Islet precursor cell (in vitro differentiated cells): Measurements from ENCODE around the gene RNF113B.

Source experiments
- DNase-seq: peaks from one replicate; pipeline ENCODE4 v3.0.0-alpha.2; 2018

Gene RNF113B

DNA sequence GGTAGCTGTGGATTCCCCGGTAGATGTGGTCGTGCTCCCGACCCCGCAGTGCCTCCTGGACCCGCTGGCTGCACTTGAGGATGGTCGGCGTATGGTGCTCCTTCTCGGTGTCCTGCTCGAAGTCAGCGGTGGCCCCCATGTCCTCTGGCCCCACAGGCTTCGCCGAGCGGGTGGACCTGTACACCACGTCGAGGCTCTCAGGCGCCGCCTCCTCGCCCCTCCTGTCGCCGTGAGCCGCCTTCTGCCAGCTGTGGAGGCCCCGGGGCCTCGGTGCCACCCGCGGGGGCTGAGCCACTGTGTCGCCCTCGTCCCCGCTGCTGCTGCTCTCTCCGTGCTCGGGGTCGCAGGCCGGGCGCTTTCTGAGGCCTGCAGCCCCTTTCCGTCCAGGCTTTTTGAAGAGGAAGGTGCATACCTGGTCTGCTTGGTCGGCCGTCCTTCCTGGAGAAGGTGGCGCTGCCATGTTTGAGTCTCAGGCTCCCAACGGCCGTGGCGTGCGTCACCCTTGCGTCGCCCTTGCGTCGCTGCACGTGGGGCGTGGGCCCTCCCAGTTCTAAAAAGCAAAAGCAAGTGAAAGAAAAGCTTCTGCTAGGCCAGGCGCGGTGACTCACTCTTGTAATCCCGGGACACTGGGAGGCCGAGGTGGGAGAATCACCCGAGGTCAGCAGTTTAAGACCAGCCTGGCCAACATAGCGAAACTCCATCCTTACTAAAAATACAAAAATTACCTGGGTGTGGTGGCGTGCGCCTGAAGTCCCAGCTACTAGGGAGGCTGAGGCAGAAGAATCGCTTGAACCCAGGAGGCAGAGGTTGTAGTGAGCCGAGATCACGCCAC is at the start of gene RNF113B:
RNF113B (minus strand) TSS at position 493 of the 832 bp plus-strand sequence; CDS start at position 460, 33 bp downstream.
- peak; percentile 61 for DNase-seq

DNA sequence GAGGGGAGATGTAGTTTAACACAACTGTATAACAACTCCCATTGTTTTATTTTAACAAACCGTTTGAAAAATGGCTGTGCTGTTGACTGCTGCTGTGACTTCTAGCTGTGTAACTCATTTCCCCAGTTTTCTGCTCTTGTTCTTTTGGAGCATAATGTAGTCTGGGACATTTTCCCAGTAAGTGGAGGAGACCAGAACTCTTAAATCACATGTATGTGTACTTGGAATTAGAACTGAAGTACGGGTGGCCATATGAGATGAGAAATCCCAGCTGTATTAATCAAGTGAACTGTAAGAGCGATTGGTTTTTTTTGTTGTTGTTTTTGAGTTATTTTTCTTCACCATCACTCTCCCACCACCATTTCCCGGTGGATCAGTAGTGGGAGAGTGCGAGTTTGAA is 49.4 kb upstream of the RNF113B start:
- DNase-seq: no peak

DNA sequence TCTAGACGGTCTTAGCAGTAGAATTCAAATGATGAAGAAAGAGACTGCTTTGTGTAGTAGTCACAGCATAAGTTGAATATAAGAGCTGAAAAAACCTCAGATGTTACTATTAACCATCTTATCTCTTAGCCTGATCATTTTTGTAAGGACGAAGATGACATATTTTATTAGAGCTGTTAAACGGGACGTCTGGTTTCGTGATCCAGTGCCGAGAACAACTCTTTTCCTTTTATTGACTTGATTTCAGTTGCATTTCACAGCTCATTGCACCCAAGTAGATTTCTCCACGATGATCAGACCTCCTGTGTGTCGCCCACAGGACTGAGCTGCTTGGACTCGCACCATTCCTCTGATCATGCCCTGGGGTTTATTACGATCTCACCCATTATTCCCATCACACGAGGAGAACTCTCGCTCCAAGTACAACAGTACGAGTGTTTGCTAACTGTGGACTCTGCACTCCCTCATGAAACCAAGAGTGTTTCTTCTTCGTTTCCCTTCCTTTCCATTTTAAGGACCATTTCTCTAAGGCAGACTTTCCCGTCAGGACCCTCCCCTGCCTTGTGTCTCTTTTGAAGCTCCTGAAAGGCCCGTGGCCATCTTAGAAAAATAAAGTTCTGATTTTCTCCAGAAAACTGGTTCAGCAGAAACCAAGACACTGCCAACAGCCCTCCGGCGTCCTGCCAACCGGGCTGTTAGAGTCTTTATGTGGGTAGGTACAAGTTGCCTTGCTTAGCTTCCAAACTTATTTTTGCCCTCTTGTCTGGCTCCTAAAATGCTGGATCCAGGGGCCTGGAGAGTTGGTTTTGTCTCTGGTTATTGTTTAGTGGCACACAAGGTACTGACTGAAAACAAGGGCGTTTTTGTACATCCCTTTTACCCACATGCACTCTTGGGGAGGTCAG is 48.2 kb upstream of the RNF113B start:
- no peak for DNase-seq

DNA sequence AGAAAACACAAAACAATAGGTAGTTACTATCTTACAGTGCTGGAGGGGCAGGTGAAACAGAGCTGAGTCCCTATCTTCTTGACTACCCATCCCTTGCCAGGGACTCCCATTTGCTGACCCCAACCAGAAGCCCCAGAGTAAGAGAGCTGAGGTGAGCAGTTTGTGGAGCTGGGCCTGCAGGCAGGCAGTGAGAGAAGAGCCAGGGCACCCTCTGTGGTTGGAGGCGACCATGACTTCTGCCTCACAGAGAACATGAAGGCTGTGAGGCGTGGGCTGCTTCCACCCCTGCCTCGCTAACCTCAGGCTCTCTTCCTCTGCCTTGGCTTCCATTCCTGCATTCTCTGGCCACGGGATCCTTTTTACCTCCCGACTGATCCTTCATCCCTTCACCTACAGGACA is 47.5 kb upstream of the RNF113B start:
- DNase-seq: no peak

DNA sequence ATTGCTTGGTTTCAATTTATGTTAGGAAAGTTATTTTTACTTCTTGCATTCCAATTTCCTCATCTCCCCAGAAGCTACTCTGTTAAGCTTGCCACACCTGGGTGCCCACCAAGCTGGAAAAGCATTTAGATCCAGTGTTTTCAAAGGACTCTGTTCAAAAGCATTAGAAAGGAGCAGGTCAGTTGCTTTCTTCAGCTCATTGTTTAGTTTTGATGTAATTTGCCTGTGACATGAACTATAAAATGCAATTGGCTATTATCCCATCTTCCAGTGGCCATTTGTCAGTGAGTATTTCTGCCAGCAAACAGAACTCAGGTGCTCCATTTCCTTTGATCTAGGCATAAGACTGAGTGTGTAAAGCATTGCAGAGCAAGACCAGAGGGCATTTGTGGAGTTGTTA is 46.7 kb upstream of the RNF113B start:
- no peak for DNase-seq

DNA sequence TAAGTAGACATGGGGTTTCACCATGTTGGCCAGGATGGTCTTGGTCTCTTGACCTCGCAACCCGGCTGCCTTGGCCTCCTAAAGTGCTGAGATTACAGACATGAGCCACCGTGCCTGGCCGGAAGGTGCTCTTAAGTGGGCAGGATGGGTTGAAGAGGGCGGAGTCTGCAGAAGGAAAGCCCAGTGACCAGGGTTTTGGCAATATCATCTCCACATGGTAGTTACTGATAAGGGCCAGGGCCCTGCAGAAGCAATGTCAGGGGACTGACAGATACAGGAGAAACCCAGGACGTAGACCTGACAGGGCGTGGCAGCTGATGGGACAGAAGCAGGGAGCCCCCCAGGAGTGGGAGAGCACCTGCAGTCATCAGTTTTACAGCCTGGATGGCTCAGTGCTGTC is 45.7 kb upstream of the RNF113B start:
- DNase-seq: no peak

DNA sequence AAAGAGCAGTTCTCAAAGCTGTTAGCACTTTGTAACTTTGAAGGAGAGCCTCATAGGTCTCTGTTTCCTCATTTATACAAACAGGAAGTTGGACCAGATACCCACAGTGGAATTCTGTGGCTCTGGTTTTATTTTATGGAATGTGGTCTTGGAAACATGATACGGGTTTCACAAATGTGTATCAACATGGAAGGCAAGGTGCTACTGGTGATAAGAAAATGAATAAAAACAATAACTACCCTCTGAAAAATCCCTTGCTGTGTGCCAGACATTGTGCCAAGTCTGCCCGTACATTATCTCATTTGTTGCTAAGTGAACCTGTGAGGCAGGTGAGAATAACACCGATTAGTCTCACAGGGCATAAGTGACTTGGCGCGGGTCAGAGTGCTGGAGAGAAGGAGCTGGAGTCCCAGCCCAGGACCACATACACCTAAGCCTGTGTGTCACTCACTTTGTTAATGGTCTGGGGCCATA is 45.0 kb upstream of the RNF113B start:
- DNase-seq: no peak

DNA sequence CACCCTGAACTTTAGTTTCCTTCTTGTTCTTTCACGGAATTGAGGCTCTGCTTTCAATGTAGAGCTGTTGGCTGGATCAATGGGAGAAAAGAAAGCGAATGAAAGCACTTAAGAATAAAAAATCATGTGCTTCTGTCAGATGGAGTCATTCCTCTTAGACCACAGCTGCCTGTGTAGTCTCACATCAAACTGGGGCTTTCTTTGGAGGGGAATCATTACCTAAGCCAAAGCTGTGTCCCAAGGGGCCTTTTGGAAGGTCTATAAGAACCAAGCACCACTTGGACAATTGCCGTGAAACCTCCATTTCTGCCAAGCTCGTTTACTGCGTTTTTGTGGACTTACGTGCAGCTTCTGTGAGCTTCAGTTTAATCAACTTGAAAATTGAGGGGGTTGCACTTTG is 44.2 kb upstream of the RNF113B start:
- no peak for DNase-seq

DNA sequence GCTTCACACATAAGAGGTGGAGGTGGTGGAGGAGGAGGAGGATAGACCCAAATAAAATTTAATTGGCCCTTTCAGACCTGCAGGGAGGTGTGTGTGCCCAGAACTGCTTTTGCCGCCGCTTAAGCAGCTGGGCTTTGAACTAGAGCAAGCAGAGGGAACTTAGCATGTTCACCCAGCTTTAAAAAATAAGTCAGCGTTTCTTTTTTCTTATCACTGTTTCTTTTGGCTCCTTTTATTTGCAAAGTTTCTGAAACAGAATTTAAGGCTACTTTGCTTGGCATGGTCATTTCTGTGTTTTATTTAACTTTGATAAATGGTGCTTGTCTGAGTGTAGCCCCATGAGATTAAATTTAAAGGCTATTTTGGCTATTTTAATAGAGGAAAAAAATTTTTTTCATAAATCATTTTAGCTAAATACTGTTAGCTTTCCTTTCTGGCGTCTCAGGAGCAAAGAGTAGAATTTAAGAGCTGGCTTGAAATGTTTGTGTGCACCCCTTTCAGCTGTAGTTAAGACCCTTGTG is 43.3 kb upstream of the RNF113B start:
- DNase-seq: no peak

DNA sequence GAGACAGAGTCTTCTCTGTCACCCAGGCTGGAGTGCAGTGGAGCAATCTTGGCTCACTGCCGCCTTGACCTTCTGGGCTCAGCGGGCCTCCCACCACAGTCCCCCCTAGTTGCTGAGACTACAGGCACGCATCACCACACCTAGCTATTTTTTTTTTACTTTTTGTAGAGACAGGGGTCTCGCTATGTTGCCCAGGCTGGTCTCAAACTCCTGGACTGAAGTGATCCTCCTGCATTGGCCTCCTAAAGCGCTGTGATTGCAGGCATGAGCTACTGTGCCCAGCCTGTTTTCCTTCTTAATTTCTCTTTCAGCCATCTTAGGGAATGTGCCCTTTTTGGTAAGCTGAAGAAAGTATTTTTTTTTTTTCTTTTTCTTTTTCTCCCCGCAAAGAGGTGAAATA is 42.6 kb upstream of the RNF113B start:
- DNase-seq: no peak

DNA sequence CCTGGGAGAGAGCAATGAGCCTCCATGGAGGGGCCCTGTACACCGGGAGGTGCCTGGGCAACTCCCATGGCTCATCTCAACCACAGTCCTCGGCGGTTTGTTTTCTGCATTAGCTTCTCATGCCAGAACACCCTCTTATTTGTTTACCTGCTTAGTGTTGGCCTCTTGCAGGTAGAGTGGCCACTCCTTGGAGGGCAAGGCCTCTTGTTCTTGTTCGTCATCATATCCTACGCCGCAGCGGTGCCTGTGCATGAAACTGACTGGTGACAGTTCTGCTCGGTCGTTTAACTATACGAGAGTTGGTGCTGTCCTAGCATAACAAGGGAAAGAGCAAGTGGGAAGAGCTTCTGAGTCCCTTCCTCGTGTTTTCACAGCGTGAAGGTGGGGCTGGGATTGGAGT is 40.5 kb upstream of the RNF113B start:
- no peak for DNase-seq

DNA sequence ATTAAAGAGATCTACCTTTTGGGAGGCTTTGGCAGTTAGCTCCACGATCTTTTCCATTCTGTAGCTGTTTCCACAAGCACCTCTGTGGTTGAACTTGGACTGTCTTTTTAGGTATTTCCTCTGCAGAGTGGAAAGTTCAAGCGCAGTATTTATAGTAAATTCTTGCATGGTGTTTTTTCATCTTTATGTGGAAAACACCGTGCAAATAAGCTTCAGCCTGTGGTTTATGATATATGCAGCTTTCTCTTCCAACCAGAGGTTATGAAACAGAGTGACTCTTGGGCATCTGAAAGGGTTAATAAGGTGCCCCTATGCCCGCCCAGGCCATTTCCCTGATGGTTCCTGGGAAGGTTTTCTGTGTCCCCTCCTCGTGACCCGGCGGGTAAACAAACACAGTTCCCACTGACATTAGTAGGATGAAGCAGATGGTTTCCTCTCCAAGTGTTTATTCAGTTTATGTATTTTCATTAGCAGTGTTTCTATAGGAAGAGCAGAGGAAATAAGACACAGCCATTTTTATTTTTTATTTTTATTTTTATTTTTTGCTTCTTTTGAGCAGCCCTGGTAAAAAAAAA is 39.7 kb upstream of the RNF113B start:
- DNase-seq: no peak

DNA sequence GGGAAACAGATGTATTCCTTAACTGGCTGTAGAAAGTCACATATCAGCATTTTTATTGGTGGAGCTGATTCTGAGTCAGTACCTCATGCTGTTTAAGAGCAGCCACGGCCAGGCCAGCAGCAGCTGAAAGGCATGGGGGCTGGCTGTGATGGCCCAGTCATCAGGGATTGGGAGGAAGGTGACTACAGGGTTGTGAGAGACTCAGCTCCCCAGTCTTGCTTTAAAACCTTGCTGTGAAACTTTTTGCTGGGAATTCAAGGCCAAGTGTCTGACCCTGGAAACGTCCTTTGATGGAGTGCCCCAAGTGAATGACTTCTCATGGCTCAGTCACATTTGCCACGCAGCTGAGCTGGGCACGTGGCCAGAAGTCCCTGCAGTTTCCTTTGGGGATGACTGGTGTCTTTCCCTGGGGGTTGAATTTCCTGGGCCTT is 39.1 kb upstream of the RNF113B start:
- DNase-seq: no peak

DNA sequence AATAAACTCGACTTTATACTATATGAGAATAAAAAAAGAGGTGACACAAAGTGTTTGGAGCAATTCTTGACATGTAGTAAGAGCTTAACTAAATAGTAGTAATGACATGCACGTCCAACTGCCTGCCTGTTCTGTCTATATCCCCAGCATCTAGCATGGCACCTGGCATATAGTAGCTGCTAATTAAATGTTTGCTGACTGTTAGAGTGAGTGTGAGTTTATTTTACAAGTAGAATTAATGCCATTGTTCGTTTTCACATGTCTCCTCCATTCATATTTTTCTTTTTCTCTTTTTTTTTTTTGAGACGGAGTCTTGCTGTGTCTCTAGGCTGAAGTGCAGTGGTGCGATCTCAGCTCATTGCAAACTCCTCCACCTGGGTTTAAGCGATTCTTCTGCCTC is 38.4 kb upstream of the RNF113B start:
- DNase-seq: no peak

DNA sequence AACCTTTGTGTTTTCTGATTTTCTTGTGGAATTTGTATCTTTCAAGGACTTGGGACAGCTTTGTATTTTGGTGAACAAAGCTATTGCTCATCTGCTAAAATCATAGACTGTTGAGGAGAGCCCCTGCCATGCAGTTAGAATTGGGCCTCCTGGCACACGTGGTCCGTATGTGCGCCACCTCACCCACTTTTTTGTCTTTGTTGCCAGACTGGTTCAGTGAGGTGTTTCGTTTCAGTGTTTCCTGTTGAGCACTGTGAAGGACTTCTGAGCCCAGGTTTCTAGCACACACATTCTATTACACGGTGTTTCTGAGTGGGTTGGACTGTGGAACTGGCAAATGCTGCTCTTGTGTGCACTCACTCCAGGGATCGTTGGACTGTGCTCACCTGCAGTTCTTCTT is 37.6 kb upstream of the RNF113B start:
- no peak for DNase-seq

DNA sequence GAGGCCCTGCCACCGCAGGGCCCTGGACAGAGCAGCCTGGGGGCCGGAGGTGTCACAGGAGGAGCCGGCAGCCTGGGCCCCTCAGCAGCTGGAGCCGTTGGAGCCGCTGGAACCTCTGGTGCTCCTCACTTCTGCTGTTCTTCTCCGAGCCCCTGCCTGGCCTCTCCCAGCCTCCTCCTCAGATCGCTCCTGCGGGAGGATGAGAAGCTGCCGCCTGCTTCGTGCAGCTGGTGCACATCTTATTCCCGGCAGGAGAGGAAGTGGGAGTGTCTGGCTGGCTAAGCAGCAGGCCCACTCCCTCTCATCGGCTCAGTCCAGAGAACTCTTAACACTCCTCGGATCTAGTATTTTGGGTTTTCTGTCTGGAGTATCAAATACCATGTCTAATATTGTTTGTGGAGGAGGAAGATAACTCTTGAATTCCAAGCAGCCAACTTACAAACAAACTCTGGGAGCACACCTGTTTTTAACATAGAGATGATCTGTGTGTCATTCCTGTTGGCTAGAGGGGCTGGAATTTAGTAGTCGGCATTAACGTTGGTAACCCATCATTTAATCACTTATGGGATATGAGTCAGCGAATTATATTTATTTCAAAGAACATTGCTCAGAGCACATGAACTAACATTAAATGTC is 37.1 kb upstream of the RNF113B start:
- DNase-seq: no peak

DNA sequence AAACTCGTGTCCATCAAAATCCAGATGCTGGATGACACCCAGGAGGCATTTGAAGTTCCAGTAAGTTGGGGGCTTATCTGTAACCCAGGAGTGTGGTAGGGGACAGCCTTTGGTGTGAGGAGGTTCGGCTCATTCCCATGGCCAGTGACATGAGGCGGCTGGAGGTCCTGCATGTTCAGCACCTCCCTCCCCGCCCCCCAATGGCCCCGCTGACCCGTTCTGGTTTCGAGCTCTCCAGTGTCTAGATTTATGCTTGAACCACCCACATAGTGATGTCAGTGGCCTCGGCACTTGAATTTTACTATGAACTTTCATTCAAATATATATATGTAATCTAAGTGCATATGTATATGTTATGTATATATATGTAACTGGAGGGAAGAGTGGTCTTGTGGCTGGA is 36.3 kb upstream of the RNF113B start:
- DNase-seq: no peak

DNA sequence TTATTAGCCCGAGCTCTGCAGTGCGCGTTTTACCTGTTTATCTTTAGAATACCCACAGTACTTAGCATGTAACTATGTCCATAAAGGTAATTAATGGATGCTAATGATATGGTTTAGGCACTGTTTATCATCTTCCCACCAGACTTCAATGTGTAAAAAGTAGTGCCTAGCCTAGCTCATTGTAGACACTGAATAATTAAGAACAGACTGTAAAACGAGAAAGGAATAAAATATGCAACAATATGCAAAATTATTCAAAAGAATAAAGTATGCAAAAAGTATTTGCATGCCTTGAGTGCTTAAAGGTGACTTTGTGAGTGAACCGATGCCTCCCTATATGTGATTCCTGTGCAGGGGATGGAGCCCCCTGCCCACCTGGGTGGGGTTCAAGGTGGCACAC is 35.7 kb upstream of the RNF113B start:
- DNase-seq: no peak

DNA sequence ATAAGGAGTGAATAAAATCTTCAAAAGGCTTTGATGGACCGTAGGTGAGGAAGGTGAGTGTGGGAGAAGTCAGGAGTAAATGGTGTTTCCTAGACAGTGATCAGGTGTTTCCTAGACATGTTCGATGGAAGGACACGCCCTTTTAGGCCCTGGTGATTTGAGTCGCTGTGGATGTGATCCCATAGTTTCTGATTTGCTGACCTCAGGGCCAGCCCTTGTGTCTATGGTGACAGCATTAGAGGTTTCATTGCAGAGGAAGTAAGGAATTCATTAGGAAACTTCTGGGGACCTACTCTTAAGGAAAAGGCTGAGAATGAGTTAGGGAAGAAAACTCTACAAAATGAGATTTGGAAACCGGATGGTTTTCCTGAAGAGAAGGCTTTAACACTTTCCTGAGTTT is 31.5 kb upstream of the RNF113B start:
- DNase-seq: no peak

DNA sequence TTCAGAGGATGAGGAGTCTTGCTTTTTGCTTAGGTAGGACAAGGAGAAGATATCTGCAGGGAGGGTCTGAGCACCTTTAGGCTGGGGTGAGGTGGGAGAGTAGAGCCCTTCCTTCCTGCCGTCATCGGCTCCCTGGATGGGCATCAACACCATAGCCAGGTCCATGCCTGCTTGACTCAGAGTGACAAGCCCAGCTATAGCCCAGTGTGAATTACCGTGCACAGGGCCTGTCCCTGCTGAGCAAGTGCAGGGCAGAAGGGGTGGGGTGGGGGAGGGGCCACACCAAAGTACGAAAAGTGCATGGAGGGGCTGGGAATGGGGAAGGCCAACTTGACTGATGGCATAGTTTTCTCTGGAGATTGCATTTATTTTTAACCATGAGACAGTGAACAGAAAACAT is 30.3 kb upstream of the RNF113B start:
- DNase-seq: no peak

DNA sequence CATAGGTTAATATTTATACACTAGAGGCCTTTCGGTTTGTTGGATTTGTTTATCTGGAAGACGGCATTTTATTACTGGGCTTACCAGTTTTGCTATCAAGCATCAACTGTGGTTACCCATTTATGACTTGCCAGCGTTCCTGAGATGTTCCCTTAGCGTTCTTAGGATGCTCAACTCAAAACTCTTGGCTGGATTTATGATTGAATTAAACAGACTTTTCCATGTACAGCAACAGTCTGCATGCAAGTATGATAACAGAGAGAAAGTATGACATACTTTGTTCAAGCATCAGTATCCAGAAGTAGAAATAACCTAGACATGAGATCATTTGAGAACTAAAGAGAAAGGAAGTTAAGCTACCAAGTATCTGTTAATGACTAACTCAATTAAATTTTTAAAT is 29.9 kb upstream of the RNF113B start:
- DNase-seq: no peak

DNA sequence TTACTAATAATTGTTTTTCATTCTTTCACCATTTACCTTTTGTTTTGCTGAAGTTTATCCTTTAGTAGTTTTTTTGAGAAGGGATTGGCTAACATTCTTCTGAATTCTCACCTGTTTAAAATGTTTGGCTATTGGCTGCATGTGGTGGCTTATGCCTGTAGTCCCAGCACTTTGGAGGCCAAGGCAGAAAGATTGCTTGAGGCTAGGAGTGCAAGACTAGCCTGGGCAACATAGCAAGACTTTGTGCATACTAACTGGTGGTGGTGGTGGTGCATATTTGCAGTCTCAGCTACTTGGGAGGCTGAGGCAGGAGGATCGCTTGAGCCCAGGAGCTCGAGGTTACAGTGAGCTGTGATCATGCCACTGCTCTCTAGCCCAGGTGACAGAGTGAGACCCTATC is 27.5 kb upstream of the RNF113B start:
- no peak for DNase-seq
